Caki2 (cell line): Measurements from ENCODE around the gene ARNT2. TPM values are rescaled to one million over a fixed set of nuclear protein-coding genes. Genes with fewer than 3 reads are reported as not detected.
"Not testable (repeated sequence)": the region's sequence is repeated elsewhere in the genome, so short reads cannot be mapped to it uniquely, and the experiment has no call there.

Experiments
- DNase-seq: peaks from one replicate; pipeline ENCODE4 v3.0.0-alpha.2; 2015; ENCODE audit warnings: low read depth
- in situ Hi-C: cut with HindIII; loops from 2 replicates; pipeline ENCODE4 v1.10.0; 2016; ENCODE audit warnings: low sequenced_read_pairs, low pct_unique_long_range_greater_than_20kb, mixed read lengths
- total RNA-seq: library from RNA; depleted of rRNA; stranded (reverse); fragments of >200 nt; shearing (Covaris generic); gene quantifications from 2 replicates; pipeline ENCODE4 v1.2.3, GENCODE V29; 2014; ENCODE audit warnings: low replicate concordance; rRNA removed

ARNT2 gene
- total RNA-seq, 1 experiment from 2014 or later: 26.3 TPM

GRCh38 chr15:80620931-80621330 is 216.7 kb downstream of the ARNT2 start:
- no peak for DNase-seq
- in situ Hi-C loops: no loop called here

GRCh38 chr15:80626643-80627120 is 222.5 kb downstream of the ARNT2 start:
- no peak for DNase-seq
- in situ Hi-C loops: no loop called here

GRCh38 chr15:80629355-80629754 is 225.2 kb downstream of the ARNT2 start:
- no peak for DNase-seq
- in situ Hi-C loops: no loop called here

GRCh38 chr15:80630981-80631380 is 226.8 kb downstream of the ARNT2 start:
- in situ Hi-C loops: no loop called here

GRCh38 chr15:80633221-80633620 is 229.0 kb downstream of the ARNT2 start:
- in situ Hi-C loops: no loop called here
- DNase-seq: no peak

More at GRCh38 chr15:80630981-80631380, 226.8 kb downstream of the ARNT2 start:
- no peak for DNase-seq

GRCh38 chr15:80635953-80636352 is 231.8 kb downstream of the ARNT2 start:
- DNase-seq: no peak
- in situ Hi-C loops: no loop called here

GRCh38 chr15:80636675-80637074 is 232.5 kb downstream of the ARNT2 start:
- no peak for DNase-seq
- in situ Hi-C loops: no loop called here

- in situ Hi-C loops: no loop called here
- no peak for DNase-seq
Measured at GRCh38 chr15:80637747-80638146, 233.6 kb downstream of the ARNT2 start.

- in situ Hi-C loops: no loop called here
- no peak for DNase-seq
Measured at GRCh38 chr15:80638553-80639167, 234.5 kb downstream of the ARNT2 start.

- in situ Hi-C loops: no loop called here
- DNase-seq: no peak
Measured at GRCh38 chr15:80639168-80639555, 235.0 kb downstream of the ARNT2 start.

- in situ Hi-C loops: no loop called here
Measured at GRCh38 chr15:80640531-80641121, 236.4 kb downstream of the ARNT2 start.

GRCh38 chr15:80641384-80641783 is 237.2 kb downstream of the ARNT2 start:
- no peak for DNase-seq
- in situ Hi-C loops: no loop called here

More at GRCh38 chr15:80640531-80641121, 236.4 kb downstream of the ARNT2 start:
- no peak for DNase-seq

- no peak for DNase-seq
- in situ Hi-C loops: no loop called here
Measured at GRCh38 chr15:80643431-80643951, 239.3 kb downstream of the ARNT2 start.

- DNase-seq: no peak
- in situ Hi-C loops: no loop called here
Measured at GRCh38 chr15:80645494-80646065, 241.4 kb downstream of the ARNT2 start.

- in situ Hi-C loops, DNase-seq: not testable (repeated sequence)
Measured at GRCh38 chr15:80647424-80647823, 243.2 kb downstream of the ARNT2 start.

Other genes starting within 250 kb of the ARNT2 start
- gene CTXND1, start 152.2 kb upstream of the ARNT2 start, total RNA-seq: not detected in 2 replicates